Epithelial cell of proximal tubule (primary cell): Measurements from ENCODE around the gene SEMA4A. TPM values are rescaled to one million over a fixed set of nuclear protein-coding genes. Genes with fewer than 3 reads are reported as not detected.
"Not testable (repeated sequence)": the region's sequence is repeated elsewhere in the genome, so short reads cannot be mapped to it uniquely, and the experiment has no call there.

Experiments used
- DNase-seq: peaks from one replicate; pipeline ENCODE4 v3.0.0-alpha.2; 2011; ENCODE audit warnings: low read depth
- H3K4me3 ChIP-seq: 2 replicates; pipeline ENCODE4 v1.5.1; 2011; ENCODE audit warnings: low read depth, mild to moderate bottlenecking, low read length
- CTCF ChIP-seq: conservative IDR thresholded peaks from 2 replicates; pipeline ENCODE4 v1.5.1; 2012; ENCODE audit warnings: low read depth, mild to moderate bottlenecking, low read length
- total RNA-seq: library from RNA; depleted of rRNA; stranded (reverse); fragments of >200 nt; gene quantifications from 2 replicates; pipeline ENCODE4 v1.2.3, GENCODE V29; 2015

SEMA4A gene
- total RNA-seq, 1 donor from 2014 or later: 3.5 TPM

DNA sequence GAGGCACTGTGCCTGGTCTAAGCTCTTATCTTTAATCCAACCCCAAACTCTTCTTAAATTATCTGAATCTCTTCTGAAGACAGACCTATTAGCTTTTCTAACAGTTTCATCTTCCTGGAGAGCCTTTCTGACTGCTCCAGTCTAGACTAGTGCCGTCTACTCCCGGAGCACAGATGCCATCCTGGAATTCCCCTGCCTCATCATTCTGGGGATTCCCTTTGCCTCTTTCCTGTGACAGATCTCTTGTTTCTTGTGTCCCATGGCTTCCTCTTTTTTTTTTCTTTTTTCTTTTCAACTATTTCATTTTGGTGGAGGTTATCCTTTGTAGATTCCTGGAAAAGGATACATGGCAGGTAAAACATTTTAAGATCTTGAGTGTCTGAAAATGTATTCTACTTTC lies 11.7 kb downstream of the SEMA4A start:
- TF ChIP-seq CTCF: no peak
- DNase-seq: no peak
- H3K4me3 ChIP-seq: no peak overlapping the region

DNA sequence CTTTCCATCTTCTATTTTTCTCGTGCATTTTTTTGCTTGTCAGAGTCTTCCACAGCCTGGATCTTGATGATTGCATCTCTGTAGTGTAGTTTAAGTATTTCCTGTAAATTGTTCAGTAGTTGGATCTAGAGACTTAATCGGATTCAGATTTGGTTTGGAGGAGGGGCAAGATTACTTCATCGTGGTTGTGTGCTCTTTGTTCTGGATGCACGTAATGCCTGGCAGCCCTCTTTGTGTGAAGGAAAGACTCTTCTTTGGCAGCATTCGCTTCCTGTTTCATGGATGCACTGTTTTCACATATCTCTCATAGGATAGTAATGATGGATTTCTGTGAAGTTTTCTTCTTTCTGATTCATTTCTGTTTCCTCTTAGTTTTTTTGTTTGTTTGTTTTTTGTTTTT lies 14.2 kb downstream of the SEMA4A start:
- DNase-seq: no peak
- H3K4me3 ChIP-seq: no peak overlapping the region
- TF ChIP-seq CTCF: no peak

- H3K4me3 ChIP-seq: no peak overlapping the region
- no peak for DNase-seq
- TF ChIP-seq CTCF: no peak
Observed at GRCh38 chr1:156172696-156173470, 19.5 kb downstream of the SEMA4A start.

DNA sequence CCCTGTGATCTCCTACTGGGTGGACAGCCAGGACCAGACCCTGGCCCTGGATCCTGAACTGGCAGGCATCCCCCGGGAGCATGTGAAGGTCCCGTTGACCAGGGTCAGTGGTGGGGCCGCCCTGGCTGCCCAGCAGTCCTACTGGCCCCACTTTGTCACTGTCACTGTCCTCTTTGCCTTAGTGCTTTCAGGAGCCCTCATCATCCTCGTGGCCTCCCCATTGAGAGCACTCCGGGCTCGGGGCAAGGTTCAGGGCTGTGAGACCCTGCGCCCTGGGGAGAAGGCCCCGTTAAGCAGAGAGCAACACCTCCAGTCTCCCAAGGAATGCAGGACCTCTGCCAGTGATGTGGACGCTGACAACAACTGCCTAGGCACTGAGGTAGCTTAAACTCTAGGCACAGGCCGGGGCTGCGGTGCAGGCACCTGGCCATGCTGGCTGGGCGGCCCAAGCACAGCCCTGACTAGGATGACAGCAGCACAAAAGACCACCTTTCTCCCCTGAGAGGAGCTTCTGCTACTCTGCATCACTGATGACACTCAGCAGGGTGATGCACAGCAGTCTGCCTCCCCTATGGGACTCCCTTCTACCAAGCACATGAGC lies 23.3 kb downstream of the SEMA4A start:
- TF ChIP-seq CTCF: no peak
- DNase-seq: no peak
- H3K4me3 ChIP-seq: no peak overlapping the region

DNA sequence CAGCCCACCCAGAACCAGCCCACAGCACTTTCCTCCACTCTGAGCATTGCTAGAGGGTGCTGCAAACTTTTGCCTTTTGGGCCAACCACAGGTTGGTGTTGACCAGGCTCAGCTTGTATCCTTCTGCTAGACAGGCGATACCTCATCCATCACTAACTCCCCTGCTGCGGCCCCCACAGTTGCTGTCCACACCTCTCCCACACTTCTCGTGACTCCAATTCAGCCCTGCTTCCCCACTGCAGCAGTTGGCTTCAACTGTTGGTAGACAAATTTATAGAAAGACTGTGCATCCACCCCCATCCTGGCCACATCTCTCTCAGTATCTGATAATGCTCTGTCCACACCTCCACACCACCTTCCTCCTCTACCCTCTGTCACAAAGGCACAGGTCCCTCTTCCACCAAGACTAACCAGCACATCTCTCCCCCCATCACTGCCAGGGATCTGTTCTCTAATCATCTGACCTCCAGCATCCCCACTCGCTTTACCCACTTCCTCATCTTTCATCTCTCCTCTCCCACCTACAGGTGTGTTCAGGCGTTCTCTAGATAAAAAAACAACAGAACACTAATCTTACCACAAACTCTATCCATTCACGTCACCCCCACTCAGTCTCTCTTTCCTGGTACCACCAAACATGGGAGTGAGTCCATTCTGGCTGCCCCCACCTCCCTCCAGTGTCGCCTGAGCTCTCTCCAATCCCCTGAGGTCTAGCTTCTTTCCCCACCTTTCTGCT lies 24.7 kb downstream of the SEMA4A start:
- no peak for TF ChIP-seq CTCF
- DNase-seq: no peak
- H3K4me3 ChIP-seq: no peak overlapping the region

DNA sequence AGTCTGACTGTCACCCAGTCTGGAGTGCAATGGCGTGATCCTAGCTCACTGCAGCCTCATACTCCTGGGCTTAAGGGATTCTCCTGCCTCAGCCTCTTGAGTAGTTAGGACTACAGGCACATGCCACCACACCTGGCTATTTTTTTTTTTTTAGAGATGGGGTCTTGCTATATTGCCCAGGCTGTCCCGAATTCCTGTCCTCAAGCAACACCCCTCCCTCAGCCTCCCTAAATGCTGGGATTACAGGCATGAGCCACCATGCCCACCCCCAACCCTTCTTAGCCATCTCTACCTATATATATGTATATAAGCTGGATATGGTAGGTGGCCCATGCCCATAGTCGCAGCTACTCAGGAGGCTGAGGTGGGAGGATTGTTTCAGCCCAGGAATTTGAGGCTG lies 27.1 kb downstream of the SEMA4A start:
- DNase-seq: no peak
- H3K4me3 ChIP-seq: no peak overlapping the region
- no peak for TF ChIP-seq CTCF

DNA sequence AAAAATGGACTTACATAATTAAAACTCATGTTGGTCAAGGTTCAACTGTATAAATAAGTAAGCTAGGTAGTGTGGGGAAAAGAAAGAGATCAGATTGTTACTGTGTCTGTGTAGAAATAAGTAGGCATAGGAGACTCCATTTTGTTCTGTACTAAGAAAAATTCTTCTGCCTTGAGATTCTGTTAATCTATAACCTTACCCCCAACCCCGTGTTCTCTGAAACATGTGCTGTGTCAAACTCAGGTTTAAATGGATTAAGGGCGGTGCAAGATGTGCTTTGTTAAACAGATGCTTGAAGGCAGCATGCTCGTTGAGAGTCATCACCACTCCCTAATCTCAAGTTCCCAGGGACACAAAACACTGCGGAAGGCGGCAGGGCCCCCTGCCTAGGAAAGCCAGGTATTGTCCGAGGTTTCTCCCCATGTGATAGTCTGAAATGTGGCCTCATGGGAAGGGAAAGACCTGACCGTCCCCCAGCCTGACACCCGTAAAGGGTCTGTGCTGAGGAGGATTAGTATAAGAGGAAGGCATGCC lies 28.1 kb downstream of the SEMA4A start:
- H3K4me3 ChIP-seq, DNase-seq: not testable (repeated sequence)

- not testable (repeated sequence) for DNase-seq, H3K4me3 ChIP-seq
Observed at GRCh38 chr1:156182010-156182779, 28.8 kb downstream of the SEMA4A start.

DNA sequence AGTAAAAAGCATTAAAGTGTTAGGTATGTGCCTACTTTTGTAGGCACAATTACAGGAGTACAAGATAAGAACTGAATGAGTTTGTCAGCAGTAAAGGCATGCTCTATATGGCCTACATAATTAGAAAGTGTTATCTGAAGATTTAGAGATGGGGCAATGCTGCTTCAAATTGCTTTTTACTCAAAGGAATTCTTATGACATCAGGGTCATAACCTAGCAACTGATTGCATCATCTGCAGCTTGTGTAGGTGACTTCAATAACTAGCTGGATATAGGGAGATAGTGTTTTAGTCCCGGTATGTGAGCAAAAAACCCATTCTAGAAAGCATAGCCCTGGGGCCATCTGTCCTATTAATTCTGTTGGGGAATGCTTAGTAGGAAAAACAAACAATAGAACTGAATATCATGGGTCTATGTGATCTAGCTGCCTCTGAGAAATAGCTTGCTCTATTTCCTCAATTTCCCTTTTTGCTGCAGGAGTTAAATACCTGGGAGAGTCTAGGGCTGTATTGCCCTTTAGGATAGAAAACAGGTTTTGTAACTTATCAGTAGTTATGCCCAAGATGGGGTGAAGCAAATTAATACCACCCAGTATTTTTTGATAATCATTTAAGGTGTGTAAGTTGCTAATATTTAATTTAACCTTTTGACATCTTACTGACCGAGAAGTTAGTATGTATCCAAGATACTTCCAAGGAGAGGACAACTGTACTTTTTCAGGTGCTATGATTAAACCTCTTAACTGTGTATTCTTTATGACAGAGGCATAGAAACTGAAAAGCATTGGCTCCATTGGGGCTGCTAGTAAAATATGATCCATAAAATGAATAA lies 33.2 kb downstream of the SEMA4A start:
- not testable (repeated sequence) for H3K4me3 ChIP-seq, DNase-seq
